ENCODE data around the gene INTS11. TPM values are rescaled to one million over a fixed set of nuclear protein-coding genes. Genes with fewer than 3 reads are reported as not detected.

Gene INTS11
- total RNA-seq, 2 experiments from 2014 or later: 120 to 134 TPM

DNA sequence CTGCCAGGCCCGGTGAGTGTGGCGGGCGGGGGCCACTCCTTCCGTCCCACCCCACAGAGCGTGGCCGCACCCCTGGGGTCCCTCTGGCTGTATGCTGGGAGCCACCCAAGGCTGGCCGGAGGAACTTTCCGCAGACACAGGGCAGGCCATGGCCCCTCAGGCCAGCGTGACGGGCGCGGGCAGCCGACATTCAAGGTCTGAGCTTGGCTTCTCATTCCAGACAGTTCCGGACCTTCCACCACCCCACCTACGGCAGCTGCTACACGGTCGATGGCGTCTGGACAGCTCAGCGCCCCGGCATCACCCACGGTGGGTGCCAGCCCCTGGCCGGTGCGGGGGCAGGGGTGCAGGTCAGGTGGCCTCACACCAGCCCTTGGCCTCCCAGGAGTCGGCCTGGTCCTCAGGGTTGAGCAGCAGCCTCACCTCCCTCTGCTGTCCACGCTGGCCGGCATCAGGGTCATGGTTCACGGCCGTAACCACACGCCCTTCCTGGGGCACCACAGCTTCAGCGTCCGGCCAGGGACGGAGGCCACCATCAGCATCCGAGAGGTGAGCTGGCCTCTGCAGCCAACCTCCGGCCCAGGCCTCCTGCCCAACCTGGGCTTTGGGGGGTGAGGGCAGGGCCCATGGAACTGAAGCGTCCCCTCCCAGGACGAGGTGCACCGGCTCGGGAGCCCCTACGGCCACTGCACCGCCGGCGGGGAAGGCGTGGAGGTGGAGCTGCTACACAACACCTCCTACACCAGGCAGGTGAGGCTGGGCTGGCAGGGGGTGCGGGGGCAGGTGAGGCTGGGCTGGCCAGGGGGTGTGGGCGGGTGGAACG is 37.0 kb downstream of the INTS11 start:
- Mint-ChIP-seq H3K4me1 (ENCODE audit: low read depth) (peaks cover 6% of the 10 kb centered on the region), H3K27ac (no peak overlapping the region), H3K27me3 (ENCODE audit: low read depth) (no peaks in the 10 kb centered on the region), H3K36me3 (ENCODE audit: low read depth) (peaks cover under 1% of the 10 kb centered on the region), H3K9me3 (ENCODE audit: insufficient read depth) (no peaks in the 10 kb centered on the region), H3K4me3 (no peak overlapping the region)
- ATAC-seq: no peak
- CTCF ChIA-PET: interaction anchor here (2.4 kb wide), 1 partner anchor 165 kb away, joined by 11 read pairs; no protein-coding TSS in a partner anchor
- POLR2A ChIA-PET: no interaction called here
- DNase-seq: no peak

DNA sequence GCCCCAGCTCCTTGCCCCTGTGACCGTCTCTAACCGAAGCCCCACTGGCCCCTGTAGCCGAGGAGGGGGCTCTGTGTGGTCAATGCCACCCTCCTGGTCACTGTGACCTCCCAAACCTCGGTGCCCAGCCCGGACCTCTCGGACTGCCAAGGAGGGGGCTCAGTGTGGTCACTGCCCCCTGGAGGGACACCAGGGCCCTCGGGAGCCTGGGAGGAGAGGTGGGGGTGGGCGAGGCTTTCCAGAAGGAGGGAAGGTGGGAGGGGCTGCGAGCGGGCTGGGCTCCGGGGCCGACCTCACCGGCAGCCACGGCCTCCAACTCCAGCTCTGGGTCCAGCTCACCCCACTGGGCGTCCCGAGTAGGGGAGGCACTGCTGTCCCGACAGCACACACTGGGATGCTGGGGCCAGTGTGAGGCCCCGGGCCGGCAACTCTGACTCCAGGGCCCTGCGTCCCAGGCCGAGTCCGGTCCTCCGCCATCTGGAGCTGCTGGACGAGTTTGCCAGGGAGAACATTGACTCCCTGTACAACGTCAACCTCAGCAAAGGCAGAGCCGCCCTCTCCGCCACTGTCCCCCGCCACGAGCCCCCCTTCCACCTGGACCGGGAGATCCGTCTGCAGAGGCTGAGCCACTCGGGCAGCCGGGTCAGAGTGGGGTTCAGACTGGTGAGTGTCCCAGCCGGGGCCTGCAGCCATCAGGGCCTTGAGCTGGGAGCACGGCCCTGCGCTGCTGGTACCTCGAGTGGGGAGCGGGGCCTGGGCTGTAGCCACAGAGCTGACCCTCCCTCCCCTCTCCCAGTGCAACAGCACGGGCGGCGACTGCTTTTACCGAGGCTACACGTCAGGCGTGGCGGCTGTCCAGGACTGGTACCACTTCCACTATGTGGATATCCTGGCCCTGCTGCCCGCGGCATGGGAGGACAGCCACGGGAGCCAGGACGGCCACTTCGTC is 37.9 kb downstream of the INTS11 start:
- CTCF ChIA-PET: interaction anchor here (2.4 kb wide), 1 partner anchor 164 kb away, joined by 11 read pairs; no protein-coding TSS in a partner anchor
- H3K4me1 Mint-ChIP-seq (ENCODE audit: low read depth): no peaks in the 10 kb centered on the region
- H3K36me3 Mint-ChIP-seq (ENCODE audit: low read depth): no peaks in the 10 kb centered on the region
- ATAC-seq: no peak
- no peak for DNase-seq
- H3K27me3 Mint-ChIP-seq (ENCODE audit: low read depth): no peaks in the 10 kb centered on the region
- no peak overlapping the region for H3K27ac Mint-ChIP-seq
- POLR2A ChIA-PET: interaction anchor here (1.3 kb wide), 1 partner anchor 19 kb away, joined by 3 read pairs; no protein-coding TSS in a partner anchor
- no peak overlapping the region for H3K4me3 Mint-ChIP-seq
- H3K9me3 Mint-ChIP-seq (ENCODE audit: insufficient read depth): no peaks in the 10 kb centered on the region

DNA sequence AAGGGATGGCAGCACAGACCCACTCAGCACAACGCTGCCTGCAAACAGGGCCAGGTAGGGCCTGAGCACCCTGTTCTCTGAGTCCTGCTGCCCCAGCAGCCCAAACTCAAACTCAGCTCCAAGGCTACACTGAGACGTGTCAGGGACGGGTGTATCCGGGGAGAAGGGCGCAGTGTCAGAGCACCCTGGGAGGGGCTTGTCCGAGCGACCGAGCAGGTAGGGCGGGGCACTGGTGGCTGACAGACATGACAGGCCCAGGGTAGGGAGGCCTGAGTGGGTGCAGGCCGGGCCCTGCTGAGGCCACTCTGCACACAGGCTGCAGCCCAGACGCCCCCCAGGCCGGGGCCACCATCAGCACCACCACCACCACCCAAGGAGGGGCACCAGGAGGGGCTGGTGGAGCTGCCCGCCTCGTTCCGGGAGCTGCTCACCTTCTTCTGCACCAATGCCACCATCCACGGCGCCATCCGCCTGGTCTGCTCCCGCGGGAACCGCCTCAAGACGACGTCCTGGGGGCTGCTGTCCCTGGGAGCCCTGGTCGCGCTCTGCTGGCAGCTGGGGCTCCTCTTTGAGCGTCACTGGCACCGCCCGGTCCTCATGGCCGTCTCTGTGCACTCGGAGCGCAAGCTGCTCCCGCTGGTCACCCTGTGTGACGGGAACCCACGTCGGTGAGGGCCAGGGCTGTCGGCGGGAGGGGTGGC is 38.7 kb downstream of the INTS11 start:
- Mint-ChIP-seq H3K4me1 (ENCODE audit: low read depth) (no peaks in the 10 kb centered on the region), H3K4me3 (no peak overlapping the region), H3K27ac (no peak overlapping the region), H3K9me3 (ENCODE audit: insufficient read depth) (no peaks in the 10 kb centered on the region), H3K27me3 (ENCODE audit: low read depth) (no peaks in the 10 kb centered on the region), H3K36me3 (ENCODE audit: low read depth) (no peaks in the 10 kb centered on the region)
- no peak for DNase-seq
- peak; percentile 9 for ATAC-seq
- ChIA-PET POLR2A (interaction anchor here (1.3 kb wide), 1 partner anchor 20 kb away, joined by 3 read pairs; no protein-coding TSS in a partner anchor), CTCF (interaction anchor here (2.4 kb wide), 1 partner anchor 163 kb away, joined by 11 read pairs; no protein-coding TSS in a partner anchor)

DNA sequence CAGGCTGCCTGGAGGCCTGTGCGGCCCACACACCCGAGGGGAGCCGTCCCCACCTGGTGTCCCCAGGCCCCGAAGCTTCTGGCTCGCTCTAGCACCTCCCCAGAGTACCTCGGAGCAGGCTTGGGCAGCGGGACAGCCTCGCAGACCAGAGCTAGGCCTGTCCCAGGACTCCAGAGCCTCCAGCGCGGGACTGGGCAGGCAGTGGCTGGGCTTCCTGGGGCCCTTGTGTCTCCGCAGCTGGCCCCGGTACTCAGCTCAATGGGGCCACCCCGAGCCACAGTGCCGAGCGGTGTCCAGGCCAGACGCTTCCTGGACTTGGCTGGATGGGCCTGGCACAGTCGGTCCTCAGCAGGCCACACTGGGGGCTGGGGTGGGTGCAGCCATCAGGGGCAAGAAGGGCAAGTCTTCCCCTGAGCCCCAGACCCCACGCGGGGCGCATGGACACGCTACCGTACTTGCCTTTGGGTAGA is 39.3 kb downstream of the INTS11 start:
- no peaks in the 10 kb centered on the region for H3K4me1 Mint-ChIP-seq (ENCODE audit: low read depth)
- H3K27me3 Mint-ChIP-seq (ENCODE audit: low read depth): no peaks in the 10 kb centered on the region
- no peaks in the 10 kb centered on the region for H3K36me3 Mint-ChIP-seq (ENCODE audit: low read depth)
- ChIA-PET POLR2A (interaction anchor here (1.3 kb wide), 1 partner anchor 20 kb away, joined by 3 read pairs; no protein-coding TSS in a partner anchor), CTCF (no interaction called here)
- ATAC-seq: no peak
- DNase-seq: no peak
- H3K27ac Mint-ChIP-seq: no peak overlapping the region
- no peak overlapping the region for H3K4me3 Mint-ChIP-seq
- H3K9me3 Mint-ChIP-seq (ENCODE audit: insufficient read depth): no peaks in the 10 kb centered on the region

DNA sequence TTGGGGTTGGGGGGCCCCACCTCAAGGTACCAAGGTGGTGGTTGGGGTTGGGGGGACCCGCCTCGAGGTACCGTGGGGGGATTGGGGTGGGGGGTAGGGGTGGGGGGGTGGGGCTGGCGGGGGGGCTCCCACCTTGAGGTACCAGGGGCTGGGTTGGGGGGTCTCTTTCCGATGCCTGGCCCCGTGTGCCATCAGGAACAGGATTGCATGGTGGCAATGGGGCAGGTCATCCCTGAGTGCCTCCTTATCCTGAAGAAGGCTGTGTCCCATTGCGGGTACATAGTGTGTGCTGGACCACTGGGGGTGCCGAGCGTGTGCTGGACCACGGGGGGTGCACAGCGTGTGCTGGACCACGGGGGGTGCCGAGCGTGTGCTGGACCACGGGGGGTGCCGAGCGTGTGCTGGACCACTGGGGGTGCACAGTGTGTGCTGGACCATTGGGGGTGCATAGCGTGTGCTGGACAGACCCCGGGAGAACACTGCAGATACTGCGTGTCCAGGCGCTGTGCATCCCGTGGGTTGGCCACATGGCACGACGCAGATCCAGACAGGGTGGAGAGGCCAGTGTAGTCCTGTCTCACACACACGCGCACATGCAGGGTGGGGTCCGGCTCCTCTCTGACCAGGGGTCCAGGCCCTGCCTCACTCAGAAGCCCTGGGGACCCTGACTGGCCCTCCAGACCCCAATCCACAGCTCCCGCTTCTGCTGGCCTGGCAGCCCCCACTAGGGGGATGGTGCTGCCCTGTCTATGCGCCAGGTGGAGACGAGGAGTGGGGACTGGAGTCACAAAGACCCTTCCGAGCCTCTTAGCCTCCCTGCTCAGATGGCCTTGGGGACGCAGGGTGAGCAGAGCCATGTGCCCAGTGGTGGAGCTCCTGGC is 40.0 kb downstream of the INTS11 start:
- ATAC-seq (no peak), DNase-seq (no peak)
- Mint-ChIP-seq H3K4me1 (ENCODE audit: low read depth) (no peaks in the 10 kb centered on the region), H3K36me3 (ENCODE audit: low read depth) (no peaks in the 10 kb centered on the region), H3K27ac (no peak overlapping the region), H3K9me3 (ENCODE audit: insufficient read depth) (no peaks in the 10 kb centered on the region), H3K27me3 (ENCODE audit: low read depth) (no peaks in the 10 kb centered on the region), H3K4me3 (no peak overlapping the region)
- ChIA-PET CTCF (no interaction called here), POLR2A (no interaction called here)

DNA sequence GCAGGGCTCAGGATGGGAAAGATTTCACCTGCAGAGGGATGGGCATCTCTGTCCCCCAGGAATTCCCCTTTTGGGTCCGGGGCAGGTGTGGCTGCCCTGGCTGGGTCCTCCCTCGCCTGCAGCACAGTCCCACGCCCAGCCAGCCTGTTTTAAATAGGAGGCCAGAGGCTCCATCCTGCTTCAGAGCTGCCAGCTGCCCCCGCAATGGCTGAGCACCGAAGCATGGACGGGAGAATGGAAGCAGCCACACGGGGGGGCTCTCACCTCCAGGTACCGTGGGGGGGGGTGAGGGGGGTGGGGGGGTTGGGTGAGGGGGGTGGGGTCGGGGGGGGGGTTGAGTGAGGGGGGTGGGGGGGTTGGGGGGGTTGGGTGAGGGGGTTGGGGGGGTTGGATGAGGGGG is 40.6 kb downstream of the INTS11 start:
- Mint-ChIP-seq H3K9me3 (ENCODE audit: insufficient read depth) (no peaks in the 10 kb centered on the region), H3K4me1 (ENCODE audit: low read depth) (no peaks in the 10 kb centered on the region), H3K27ac (no peak overlapping the region), H3K4me3 (no peak overlapping the region), H3K36me3 (ENCODE audit: low read depth) (no peaks in the 10 kb centered on the region), H3K27me3 (ENCODE audit: low read depth) (no peaks in the 10 kb centered on the region)
- no peak for DNase-seq
- CTCF ChIA-PET: no interaction called here
- POLR2A ChIA-PET: no interaction called here
- ATAC-seq: no peak

DNA sequence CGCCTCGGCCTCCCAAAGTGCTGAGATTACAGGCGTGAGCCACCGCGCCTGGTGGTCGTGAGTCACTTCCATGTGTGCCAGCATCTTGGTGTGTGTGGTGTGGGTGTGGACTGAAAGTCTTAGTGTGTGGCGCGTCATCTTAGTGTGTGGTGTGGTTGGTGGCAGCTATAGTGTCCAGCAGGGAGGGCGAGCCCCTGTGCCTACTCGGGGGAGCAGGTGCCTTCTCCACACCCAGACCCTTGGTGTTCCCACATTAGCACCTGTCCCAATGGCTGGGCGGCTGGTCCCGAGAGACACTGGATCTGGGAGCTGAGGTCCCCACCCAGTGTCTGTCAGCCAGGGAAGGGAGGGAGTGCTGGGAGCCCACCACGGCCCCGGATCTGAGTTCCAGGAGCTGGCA is 41.5 kb downstream of the INTS11 start:
- H3K27me3 Mint-ChIP-seq (ENCODE audit: low read depth): no peaks in the 10 kb centered on the region
- no peak overlapping the region for H3K27ac Mint-ChIP-seq

DNA sequence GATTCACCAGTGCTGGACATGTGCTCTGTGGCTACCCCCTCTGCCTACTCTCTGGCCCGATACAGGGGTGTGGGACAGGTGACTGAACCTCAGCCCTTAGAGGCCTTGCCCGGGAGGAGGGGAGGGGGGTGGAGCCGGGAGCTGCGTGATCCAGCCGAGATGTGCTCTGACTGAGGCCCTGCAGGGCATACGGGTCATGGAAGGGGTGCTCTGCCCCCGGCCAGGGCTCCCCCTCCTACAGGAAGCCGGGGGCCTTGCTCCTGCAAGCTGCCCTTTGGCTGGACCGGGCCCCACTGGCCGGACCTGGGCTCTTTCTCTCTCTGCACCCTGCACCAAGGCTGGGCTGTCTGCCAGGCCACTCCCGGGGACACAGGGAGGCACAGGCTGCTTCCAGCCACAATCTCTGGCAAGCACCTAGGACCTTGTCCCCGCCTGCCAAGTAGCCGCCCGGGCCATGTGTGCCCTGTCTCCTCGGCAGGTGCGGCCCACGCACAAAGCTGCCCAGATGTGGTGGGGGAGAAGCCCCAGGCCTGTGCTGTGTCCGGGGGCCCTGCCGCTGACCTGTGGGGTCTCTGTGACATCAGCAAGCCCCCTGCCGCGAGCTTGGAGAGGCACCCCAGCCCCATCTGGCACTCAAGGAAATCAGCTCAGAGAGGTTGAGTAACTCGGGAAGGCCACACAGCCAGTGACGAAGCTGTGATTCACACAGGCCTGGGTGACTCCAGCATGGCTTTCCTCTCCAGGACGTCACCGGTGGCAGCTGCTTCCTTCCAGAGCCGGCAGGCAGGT is 42.7 kb downstream of the INTS11 start:
- no peak overlapping the region for H3K27ac Mint-ChIP-seq
- no peaks in the 10 kb centered on the region for H3K4me1 Mint-ChIP-seq (ENCODE audit: low read depth)
- CTCF ChIA-PET: interaction anchor here (0.7 kb wide), 1 partner anchor 97 kb away, joined by 3 read pairs; no protein-coding TSS in a partner anchor
- ATAC-seq (no peak), DNase-seq (no peak)
- H3K27me3 Mint-ChIP-seq (ENCODE audit: low read depth): no peaks in the 10 kb centered on the region
- no peaks in the 10 kb centered on the region for H3K9me3 Mint-ChIP-seq (ENCODE audit: insufficient read depth)
- H3K36me3 Mint-ChIP-seq (ENCODE audit: low read depth): no peaks in the 10 kb centered on the region
- POLR2A ChIA-PET: no interaction called here
- no peak overlapping the region for H3K4me3 Mint-ChIP-seq

More for the DNA sequence above, 41.5 kb downstream of the INTS11 start:
- Mint-ChIP-seq H3K4me3 (no peak overlapping the region), H3K4me1 (ENCODE audit: low read depth) (no peaks in the 10 kb centered on the region), H3K9me3 (ENCODE audit: insufficient read depth) (no peaks in the 10 kb centered on the region), H3K36me3 (ENCODE audit: low read depth) (no peaks in the 10 kb centered on the region)
- DNase-seq (no peak), ATAC-seq (no peak)
- ChIA-PET POLR2A (no interaction called here), CTCF (no interaction called here)

DNA sequence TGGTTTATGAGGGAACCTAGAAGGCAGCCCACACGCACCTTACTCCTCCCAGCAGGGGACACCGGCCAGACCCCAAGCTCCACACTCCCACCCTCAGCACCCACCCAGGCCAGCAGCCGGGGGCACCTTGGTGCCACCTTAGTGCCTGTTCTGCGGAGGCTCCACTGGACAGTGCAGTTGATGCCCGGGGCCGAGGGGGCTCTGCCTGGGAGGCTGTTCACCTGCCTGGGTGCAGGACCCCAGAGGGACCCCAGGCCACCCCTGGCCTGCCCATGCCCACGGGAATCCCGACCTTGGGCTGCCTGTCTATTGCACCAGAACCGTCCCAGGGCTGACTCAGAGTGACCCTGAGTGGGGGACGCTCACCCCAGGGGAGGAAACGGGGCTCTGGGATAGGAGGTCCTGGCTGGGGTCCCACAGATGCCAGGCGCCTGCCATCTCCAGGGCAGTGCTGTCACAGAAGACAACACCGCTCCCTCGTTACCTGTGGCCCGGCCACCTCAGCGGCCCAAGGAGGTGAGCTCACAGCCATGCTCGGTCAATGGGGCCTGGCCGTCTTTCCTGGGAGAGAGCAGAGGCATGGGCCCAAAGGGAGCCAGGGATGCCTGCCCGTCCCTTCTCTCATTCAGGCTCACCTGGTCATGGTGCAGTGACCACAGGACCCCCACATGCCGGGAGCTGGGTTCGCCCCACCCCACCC is 43.5 kb downstream of the INTS11 start:
- ATAC-seq (no peak), DNase-seq (no peak)
- no peaks in the 10 kb centered on the region for H3K27me3 Mint-ChIP-seq (ENCODE audit: low read depth)
- CTCF ChIA-PET: no interaction called here
- H3K4me1 Mint-ChIP-seq (ENCODE audit: low read depth): no peaks in the 10 kb centered on the region
- POLR2A ChIA-PET: no interaction called here
- H3K36me3 Mint-ChIP-seq (ENCODE audit: low read depth): no peaks in the 10 kb centered on the region
- H3K4me3 Mint-ChIP-seq: no peak overlapping the region
- no peak overlapping the region for H3K27ac Mint-ChIP-seq
- no peaks in the 10 kb centered on the region for H3K9me3 Mint-ChIP-seq (ENCODE audit: insufficient read depth)

DNA sequence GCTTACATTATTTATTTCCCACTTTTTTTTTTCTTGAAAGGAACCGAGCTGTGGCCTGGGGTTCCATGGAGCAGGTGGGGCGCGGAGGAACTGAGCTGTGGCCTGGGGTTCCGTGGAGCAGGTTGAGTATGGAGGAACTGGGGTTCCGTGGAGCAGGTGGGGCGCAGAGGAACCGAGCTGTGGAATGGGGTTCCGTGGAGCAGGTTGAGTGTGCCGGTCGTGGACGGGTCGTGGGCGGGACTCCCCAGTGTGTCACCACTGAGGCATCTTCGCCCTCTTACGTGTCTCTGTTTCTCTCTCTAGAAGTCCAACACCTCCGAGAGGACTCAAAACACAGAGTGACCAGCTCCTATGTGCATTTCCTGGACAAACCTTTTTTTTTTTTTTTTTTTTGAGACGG is 45.4 kb downstream of the INTS11 start:
- CTCF ChIA-PET: no interaction called here
- DNase-seq (no peak), ATAC-seq (no peak)
- no peaks in the 10 kb centered on the region for H3K27me3 Mint-ChIP-seq (ENCODE audit: low read depth)
- POLR2A ChIA-PET: interaction anchor here (0.6 kb wide), 1 partner anchor 47 kb away, joined by 3 read pairs; no protein-coding TSS in a partner anchor
- H3K27ac Mint-ChIP-seq: no peak overlapping the region
- H3K4me3 Mint-ChIP-seq: no peak overlapping the region
- H3K36me3 Mint-ChIP-seq (ENCODE audit: low read depth): no peaks in the 10 kb centered on the region
- H3K9me3 Mint-ChIP-seq (ENCODE audit: insufficient read depth): no peaks in the 10 kb centered on the region
- H3K4me1 Mint-ChIP-seq (ENCODE audit: low read depth): peaks cover 5% of the 10 kb centered on the region
